GM18517 (cell line): ENCODE data around the gene TIMM8B.
"Not testable (repeated sequence)": the region's sequence is repeated elsewhere in the genome, so short reads cannot be mapped to it uniquely, and the experiment has no call there.

Experiments used
- ATAC-seq: cut with Tn5 transposase; IDR thresholded peaks from one replicate; pipeline ENCODE4 v1.9.1; 2021; ENCODE audit warnings: mild to moderate bottlenecking, moderate library complexity; ENCODE audit not compliant: unreplicated experiment

The TIMM8B gene, protein sequence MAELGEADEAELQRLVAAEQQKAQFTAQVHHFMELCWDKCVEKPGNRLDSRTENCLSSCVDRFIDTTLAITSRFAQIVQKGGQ

DNA sequence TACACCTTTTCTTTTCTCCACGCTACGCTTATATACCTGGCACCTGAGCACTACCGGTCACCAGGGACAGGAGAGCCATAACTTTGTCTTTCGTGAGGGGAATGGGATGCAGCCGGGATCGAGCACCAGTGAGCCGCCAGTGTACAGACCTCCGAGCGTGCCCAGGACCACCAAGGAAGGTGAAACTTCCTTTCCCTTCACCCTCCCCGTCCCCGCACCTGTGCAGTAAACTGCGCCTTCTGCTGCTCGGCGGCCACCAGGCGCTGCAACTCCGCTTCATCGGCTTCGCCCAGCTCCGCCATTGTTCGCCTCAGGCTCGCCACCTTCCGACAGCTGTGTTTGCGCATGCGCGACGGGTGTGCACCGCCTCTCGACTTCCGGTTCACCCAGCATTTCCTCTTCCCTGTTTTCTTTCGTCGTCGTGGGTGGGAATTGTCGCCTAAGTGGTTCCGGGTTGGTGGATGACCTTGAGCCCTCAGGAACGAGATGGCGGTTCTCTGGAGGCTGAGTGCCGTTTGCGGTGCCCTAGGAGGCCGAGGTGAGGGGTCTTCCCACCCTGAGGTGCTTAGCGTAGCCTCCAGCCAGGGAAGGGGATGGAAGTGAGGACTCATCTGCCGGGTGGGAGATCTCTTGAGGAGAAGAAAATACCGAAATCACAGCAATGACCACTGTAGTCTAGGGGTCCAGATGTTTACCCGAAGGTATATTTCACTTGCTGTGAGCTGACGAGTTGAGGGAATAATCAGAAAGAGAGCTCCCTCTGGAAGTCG is at the start of gene TIMM8B, which contains the start of gene SDHD:
TSS of gene TIMM8B (minus strand) at position 335 of the 770 bp plus-strand sequence. CDS start at position 302, 33 bp downstream.
TSS of gene SDHD (plus strand) at position 452 of the 770 bp plus-strand sequence. CDS start at position 487, 35 bp downstream.
- ATAC-seq = peak; percentile 85

DNA sequence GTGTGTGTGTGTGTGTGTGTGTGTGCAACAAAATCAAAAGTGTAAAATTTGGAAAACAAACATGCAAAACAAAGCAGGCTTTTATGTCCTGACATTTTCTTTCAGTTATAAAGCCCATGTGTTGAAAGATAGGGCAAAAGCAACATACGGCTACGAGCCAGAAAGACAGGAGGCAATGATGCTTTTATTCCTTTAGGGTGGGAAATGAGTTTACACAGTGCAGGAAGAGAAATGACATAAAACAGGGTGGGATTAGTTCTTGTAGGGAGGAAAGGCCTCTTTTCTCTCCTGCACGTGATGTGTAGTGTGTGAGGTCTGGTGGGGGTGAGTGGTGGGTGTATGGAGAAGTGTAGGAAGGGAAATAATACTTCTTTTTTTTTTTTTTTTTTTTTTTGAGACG is 47.9 kb upstream of the TIMM8B start:
- ATAC-seq = no peak

DNA sequence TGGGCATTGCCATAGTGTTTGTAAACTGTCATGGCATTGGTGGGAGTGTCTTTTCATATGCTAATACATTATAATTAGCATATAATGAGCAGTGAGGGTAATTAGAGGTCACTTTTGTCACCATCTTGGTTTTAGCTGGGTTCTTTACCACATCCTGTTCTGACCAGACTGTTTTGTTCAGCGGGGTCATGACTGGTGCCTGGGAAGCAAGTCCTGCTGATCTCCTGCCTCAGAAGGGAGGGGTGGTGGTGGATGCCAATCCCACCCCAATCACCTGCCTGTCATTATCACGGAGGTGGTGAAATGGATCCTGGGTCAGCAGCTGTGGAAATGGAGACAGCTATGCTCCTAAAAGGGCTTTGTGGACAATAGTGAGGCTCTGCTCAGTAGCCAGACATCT is 46.2 kb upstream of the TIMM8B start:
- ATAC-seq = no peak

DNA sequence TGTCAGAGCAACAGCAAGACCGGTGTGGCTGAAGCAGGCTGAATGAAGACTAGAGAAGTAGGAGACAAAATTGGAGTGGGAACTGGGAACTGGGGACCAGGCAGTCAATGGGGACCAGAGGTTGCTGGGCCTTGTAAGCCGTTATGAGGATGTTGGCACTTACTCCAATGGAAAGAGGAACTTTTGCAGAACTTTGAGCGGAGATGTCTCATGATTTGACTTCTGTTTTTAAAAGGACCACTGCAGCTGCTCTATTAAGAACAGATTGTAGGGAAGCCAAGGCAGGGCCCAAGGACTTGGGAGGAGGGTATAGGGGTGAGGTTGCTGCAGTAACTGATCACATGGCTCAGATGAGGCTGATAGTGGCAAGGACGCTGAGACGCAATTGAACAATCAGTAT is 43.1 kb upstream of the TIMM8B start:
- no peak for ATAC-seq

DNA sequence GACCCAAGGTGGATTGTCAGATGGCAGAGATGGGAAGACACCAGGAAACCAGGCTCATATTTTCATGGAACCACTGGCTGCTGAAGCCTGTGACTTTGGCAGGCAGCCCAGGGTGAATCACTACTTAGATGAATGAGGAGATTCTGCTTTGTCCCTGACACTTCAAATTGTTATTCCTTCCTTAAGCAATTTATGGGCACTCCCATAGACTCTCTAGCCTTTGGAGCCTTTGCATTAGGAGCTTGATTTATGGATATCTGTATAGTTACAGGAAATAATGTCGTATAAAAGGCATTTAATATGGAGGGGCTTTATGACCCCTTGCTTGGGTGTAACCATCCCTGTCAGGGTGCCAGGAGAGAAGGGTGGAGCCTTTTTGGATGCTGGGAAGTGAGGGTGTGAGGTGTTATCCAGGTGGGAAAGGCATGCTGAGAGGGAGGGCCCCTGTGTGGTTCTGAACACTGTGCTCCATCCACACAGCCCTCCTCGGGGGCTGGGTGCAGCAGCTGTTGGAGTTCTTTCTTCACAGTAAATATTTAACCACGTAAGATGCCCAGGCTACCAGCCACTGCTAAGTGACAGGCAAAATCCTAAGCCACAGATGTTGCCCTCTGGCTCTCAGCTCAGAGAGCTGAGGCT is 42.0 kb upstream of the TIMM8B start:
- no peak for ATAC-seq

DNA sequence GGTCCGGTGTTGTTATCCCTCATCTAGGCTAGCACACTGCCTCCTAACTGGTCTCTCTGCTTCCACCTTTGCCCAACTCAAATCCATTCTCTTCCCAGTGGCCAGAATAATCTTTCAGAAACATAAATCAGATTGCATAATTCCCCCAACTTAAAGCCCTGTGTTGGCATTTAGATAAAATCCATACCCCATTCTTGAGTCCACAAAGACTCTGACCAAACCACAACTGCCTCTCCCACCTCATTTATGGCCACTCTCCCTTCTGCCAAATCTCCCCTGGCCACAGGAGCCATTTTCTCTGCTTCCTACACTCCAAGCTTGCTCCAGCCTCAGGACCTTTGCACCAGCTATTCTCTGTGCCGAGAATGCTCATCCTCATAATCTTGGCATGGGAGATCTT is 40.5 kb upstream of the TIMM8B start:
- ATAC-seq = no peak

DNA sequence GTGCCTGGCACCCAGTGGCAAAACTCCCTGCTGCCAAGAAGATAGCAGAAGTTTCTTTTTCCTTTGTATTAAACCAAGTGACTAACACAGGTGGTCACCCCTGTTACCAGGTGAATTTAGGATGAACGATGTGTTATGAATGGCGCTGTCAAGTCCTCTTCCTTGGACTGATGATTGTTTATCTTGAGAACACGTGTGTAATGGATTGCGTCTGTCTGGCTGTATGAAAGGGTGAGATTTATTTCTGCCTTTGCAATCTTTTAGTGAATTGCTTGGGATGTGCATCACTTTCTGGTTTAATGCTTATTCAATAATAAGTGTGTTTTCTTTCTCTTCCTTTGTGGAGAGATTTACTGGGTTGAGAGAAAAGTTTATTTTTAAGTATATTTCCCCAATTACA is 36.6 kb upstream of the TIMM8B start:
- ATAC-seq = no peak

DNA sequence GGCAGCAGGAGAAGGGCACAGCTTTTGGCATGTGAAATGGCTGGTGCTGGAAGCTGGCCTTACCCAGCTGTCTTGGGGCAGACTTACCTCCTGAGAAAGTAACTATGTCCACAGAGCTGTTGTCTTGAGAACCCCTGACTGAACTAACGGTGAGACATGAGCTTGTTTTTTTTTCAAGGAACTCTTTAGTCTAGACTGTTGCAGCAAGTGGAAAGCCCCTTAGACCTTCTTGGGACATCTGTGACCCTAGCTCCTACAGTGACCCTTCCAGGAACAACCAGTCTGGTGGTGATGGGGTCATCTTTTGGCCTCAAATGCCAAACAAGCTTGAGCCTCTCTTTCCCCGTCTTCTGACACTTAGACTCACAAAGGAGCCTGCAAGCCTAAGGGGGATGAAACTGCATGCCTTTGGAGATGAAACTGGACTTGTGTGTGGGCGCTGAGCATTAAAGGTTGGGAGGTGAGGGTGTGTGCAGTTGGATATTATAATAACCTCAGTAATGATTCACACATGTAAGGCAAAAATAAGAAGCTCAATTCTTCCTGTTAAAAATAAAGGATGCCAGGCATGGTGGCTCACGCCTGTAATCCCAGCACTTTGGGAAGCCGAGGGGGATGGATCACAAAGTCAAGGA is 35.5 kb upstream of the TIMM8B start:
- ATAC-seq = no peak

DNA sequence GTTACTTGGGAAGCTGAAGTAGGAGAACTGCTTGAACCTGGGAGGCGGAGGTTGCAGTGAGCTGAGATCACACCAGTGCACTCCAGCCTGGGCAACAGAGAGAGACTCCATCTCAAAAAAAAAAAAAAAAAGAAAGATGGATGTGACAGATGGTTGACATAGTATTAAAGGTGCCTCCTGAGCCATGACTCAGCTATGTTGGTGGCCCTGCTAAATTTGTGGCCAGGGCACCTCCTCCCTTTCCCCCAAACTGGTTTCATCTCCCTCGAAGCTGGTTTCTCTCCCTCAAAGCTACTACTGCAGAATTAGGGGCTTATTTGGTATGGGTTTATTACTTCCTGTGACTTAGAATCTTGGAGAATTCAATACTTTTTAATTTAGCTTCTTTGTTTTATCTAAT is 31.6 kb upstream of the TIMM8B start:
- ATAC-seq = no peak

DNA sequence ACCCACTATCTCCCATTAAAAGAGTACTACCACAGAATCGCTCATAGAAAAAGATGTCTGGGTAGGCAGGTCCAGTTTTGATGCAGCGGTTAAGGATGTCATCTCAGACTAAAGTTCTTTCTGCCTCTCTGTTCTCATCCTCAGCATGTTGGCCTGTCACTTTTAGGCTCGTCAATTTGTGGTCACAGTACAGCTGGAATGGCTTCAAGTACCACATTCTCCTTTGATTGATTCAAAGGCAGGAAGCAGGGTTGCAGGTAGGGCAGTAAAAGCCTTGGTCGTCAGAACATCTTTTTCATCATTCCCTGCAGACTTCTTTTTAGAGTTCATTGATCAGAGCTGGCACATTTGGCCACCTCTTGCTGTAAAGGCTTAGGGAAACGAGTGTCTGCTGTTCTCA is 28.8 kb upstream of the TIMM8B start:
- no peak for ATAC-seq

DNA sequence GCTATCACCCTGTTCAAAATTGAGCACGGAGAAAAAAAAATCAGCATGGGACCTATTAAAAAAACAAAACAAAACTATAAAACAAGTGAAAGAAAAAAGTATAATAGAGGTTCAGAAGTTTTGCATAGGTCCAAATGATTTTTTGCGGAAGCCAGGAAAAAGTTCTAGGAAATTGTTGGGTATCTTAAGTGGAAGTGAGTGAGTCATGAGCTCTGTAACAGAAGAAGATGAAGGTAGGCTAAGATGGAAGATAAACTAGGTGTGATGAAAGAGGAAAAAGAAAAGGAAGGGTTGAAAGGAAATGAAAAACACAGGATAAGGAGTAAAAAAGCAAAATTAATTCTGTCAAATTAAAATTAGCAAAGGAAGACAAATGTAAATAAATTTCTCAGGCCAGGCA is 27.9 kb upstream of the TIMM8B start:
- no peak for ATAC-seq

DNA sequence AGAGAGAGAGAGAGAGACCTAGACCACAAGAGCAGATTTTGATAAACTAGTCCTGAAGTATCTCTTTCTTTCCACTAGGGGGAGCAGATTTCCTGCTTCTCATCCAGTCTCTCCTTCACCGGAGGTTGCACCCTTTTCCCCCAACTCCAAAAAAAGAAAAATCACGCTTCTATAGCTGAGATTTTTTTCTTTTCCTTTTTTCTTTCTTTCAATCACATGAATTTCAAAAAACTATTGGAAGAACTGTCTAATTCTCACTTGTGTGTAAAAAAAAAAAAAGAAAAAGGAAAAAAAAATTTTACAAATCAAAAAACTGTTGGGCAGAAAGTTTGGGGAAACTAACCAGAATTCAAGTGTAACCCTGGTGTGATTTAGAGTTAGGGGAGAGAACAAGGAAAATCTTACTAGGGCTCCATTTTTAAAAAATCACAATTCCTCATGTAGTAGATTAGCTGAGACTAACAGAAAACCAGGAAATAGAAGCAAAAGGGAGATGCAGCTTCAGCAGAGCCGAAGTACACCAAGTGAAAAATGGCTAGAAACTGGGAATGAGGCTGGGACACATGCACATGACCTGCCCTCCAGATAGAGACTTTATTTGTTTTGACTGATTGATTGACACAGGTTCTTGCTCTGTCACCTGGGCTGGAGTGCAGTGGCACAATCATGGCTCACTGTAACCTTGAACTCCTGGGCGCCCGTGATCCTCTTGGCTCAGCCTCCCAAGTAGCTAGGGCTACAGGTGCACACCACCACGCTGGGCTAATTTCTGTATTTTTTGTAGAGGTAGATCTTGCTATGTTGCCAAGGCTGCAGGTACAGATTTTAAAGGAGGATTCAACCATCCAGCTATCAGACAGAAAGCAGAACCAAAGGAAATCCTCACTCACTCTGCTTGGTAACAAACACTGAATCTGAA is 27.2 kb upstream of the TIMM8B start:
- peak; percentile 59 for ATAC-seq

DNA sequence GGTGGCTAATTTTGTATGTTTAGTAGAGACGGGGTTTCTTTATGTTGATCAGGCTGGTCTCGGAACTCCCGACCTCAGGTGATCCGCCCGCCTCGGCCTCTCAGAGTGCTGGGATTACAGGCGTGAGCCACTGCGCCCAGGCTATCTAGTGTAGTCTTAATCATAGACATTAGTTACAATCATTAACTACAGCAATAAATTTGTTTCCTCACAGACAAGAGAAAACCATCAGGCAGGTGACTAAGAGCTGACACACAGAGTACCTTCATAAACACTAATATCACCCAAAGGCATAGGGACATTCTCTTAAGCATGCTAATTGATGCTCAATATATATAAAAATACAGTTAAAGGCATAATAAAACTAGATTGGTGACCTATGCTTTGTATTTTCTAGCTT is 19.5 kb upstream of the TIMM8B start:
- no peak for ATAC-seq

DNA sequence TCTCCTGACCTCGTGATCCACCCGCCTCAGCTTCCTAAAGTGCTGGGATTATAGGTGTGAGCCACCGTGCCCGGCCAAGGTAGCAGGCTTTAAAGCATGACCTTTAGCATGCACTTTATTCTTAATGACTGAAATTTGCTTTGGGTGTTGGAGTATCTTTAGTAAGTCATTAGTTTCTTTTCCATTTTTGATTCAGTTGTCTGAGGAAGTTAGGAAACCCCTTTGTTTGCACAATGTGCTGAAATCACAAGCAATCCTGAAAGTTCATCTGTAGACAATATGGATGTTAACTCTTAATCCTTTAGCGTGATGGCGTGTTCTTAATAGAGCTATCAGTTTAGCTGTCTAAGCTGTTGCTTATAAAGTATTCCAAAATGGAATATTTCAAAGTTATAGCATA is 16.9 kb upstream of the TIMM8B start:
- ATAC-seq = no peak

DNA sequence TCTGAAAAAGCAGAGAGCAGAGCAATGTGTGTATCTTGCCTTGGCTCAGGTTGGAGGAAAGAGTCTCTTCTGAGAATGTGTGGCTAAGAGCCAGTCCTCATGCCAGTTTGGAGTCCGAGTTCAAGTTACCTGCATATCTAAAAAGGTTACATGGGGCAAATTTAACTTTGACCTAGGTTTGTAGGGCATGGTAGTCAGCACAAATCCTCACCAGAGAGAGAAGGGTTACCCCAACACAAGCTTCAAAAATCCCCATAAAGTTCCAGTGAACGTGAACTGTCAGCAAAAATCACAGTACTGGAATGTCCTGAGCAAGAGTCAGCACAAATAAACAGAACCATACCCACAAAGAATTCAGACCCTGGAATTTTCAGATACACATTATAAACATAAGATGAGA is 13.9 kb upstream of the TIMM8B start:
- ATAC-seq = no peak

DNA sequence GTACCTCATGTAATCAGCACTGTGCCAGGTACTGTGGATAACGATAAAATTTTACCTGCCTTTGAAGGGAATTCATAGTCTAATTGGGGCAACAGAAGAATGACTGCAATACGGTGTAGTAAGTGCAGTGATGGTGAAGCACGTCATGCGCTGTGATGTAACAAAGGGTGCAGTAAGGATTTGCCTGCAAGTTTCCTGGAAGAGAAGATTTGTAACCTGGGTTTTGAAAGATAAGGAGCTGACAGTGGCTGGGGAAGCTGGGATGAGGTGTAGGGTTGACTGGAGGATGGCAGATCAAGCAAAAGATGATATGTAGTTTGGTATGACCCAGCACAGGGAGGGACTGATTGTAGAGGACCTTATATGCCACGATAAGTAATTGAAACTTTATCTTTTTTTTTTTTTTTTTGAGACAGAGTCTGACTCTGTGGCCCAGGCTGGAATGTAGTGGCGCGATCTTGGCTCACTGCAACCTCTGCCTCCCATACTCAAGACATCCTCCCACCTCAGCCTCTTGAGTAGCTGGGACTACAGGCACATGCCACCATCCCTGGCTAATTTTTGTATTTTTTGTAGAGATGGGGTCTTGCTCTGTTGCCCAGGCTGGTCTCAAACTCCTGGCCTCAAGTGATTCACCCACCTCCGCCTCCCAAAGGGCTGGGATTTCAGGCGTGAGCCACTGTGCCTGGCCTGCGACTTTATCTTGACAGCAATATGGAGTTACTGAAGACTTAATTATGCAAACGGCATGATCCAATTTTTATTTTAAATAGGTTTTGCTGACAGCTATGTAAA is 11.4 kb upstream of the TIMM8B start:
- ATAC-seq = no peak

DNA sequence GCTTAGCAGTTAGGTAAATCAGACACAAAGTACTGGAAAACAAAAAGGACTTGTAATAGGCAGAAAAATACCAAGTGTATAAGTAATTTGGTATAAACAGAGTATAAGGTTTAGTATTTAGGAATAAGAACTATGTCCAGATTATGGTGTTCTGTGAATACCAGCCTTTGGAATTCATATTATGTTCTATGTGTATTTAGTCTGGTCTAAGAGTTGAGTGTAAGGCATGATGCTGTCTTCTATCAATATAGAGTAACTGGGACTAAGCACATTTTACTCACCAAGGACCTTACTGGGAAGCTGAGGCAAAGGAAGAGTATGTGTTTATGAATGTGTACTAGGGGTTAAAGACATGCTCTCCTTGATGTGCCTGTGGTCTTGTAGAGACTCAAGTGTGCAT is 9.6 kb upstream of the TIMM8B start:
- ATAC-seq = no peak

DNA sequence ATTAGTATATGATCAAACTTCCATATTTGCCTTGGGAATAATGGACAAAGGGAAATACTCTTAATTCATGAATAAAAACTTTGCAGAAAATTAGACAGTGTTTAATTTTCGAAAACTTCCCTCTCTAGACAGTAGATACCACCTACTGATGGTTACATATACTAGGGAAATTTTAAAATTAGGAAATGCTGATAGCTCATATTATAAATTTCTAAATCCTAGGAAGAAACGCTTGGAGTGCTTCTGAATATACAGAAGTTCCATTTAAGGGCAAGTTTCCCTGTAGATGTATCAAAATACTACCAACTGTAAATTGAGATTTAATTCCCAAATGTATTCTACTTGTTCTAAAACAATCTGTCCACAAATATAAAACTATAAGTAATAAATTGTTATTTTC is 8.7 kb upstream of the TIMM8B start:
- ATAC-seq = not testable (repeated sequence)

DNA sequence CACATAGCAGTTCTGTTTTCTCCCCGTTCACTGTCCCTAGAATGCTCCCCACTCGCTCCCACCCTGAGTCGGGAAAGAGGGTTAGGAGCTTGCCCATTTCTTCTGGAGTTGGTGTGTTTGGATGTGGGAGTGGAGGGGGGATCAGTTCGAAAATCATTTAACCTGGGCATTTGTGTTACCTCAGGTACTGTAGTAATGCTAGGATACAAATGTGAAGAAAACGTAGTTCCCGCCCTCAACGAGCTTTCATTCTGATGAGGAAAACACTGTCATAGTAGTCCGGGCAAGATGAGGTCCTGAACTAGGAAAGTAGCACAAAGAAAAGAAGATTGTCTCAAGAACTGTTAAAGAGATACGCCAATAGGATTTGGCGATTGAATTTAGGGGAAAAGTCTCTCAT is 656 bp upstream of the TIMM8B start:
- ATAC-seq = no peak

DNA sequence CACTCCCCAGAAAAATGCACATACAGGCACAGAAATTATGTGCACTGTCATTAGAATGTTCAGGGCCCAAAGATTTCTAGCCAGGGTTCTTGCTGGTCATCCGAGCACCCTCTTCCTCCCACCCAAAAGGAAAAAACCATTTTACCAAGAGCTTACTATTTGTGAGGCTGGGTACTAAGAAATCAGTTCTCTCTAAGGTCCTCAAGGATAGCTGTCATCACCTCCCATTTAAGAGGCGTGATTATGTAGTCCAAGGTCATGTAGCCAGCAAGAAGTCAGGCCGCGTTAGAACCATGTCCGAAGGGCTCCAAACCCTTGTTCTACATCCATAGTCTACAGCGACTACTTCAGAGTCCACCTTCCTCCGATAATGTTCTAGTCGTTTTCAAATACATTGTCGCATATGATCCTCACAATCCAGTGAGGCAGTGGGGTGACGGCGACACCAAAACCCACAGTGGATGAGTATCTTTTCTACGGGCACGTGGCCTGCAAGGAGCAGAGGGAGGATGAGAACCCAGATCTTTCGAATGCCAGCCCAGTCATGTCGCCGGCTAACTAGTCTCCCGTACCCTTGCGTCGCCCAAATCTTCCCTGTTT is 634 bp downstream of the TIMM8B start:
- peak; percentile 29 for ATAC-seq
